Endodermal cell (in vitro differentiated cells): Measurements from ENCODE around the gene SERTAD4. TPM values are rescaled to one million over a fixed set of nuclear protein-coding genes. Genes with fewer than 3 reads are reported as not detected.

Experiments used
- DNase-seq: peaks from one replicate; pipeline ENCODE4 v3.0.0-alpha.2; 2017
- H3K27ac ChIP-seq: 2 replicates; pipeline ENCODE4 v1.5.1; 2013; ENCODE audit warnings: mild to moderate bottlenecking, low read depth, low read length, moderate library complexity
- H3K27me3 ChIP-seq: 2 replicates; pipeline ENCODE4 v1.6.1; 2013; ENCODE audit warnings: mild to moderate bottlenecking, low read length, moderate library complexity; ENCODE audit not compliant: insufficient read depth, control insufficient read depth, poor library complexity, severe bottlenecking
- H3K36me3 ChIP-seq: 2 replicates; pipeline ENCODE4 v1.7.0; 2013; ENCODE audit warnings: mild to moderate bottlenecking, low read length, moderate library complexity; ENCODE audit not compliant: control insufficient read depth, insufficient read depth
- H3K4me1 ChIP-seq: one replicate; pipeline ENCODE4 v1.7.0; 2013; ENCODE audit warnings: low read length; ENCODE audit not compliant: control insufficient read depth, insufficient read depth
- H3K4me3 ChIP-seq: 2 replicates; pipeline ENCODE4 v1.5.1; 2013; ENCODE audit warnings: mild to moderate bottlenecking, low read length, moderate library complexity
- H3K9ac ChIP-seq: 2 replicates; pipeline ENCODE4 v1.6.1; 2013; ENCODE audit warnings: mild to moderate bottlenecking, low read length, moderate library complexity; ENCODE audit not compliant: poor library complexity, severe bottlenecking; ENCODE audit errors: extremely low read depth
- H3K9me3 ChIP-seq: 2 replicates; pipeline ENCODE4 v1.6.1; 2013; ENCODE audit warnings: mild to moderate bottlenecking, low read length, moderate library complexity; ENCODE audit not compliant: control insufficient read depth
- H3K27ac Mint-ChIP-seq: 2 replicates; pipeline ENCODE4 v1.8.0; 2020; ENCODE audit warnings: mixed read lengths
- H3K27me3 Mint-ChIP-seq: 2 replicates; pipeline ENCODE4 v1.8.0; 2021; ENCODE audit warnings: mild to moderate bottlenecking, mixed read lengths; ENCODE audit not compliant: insufficient read depth
- H3K36me3 Mint-ChIP-seq: 2 replicates; pipeline ENCODE4 v1.8.0; 2020; ENCODE audit warnings: low read depth, mixed read lengths
- H3K4me1 Mint-ChIP-seq: 2 replicates; pipeline ENCODE4 v1.8.0; 2020; ENCODE audit warnings: mixed read lengths
- H3K4me3 Mint-ChIP-seq: 2 replicates; pipeline ENCODE4 v1.8.0; 2020; ENCODE audit warnings: mild to moderate bottlenecking, moderate library complexity, mixed read lengths
- H3K9me3 Mint-ChIP-seq: 2 replicates; pipeline ENCODE4 v1.8.0; 2020; ENCODE audit warnings: mild to moderate bottlenecking, mixed read lengths
- WGBS, 2 experiments: methylation state at CpG; one replicate each; pipeline versions ENCODE4 v1.1.5 to v1.1.7; 2013; ENCODE audit warnings: missing lambda C conversion rate in 2 of 2, mixed read lengths in 1 of 2; ENCODE audit not compliant: insufficient coverage in 1 of 2, insufficient read length in 1 of 2; 5-methylcytosine and 5-hydroxymethylcytosine counted together
- total RNA-seq, 2 donors: library from RNA; stranded (reverse); fragmentation: NEBNext Ultra II Directional in 1 of 2; extraction: Animal tissue kit (Norgen Biotek cat#: 25700) in 1 of 2; gene quantifications; 2 replicates in 1 of 2; 3 replicates in 1 of 2; pipeline ENCODE4 v1.2.1, GENCODE V29; 2021
- TF ChIP-seq, protein P1 (sequence below): fragments of 200-600 bp; sonication (generic); conservative IDR thresholded peaks from 2 replicates; pipeline ENCODE4 v1.5.0; 2021; ENCODE audit warnings: antibody characterized with exemption, mild to moderate bottlenecking

The SERTAD4 gene
- total RNA-seq, 2 donors from 2014 or later: 0.58 to 1.1 TPM

GRCh38 chr1:210292231-210292871, 59.8 kb downstream of the SERTAD4 start:
- Mint-ChIP-seq H3K4me3 (peak overlapping the region; percentile 59), H3K27ac (no peak overlapping the region), H3K4me1 (peaks cover 33% of the 10 kb centered on the region), H3K9me3 (no peaks in the 10 kb centered on the region), H3K27me3 (peaks cover 18% of the 10 kb centered on the region), H3K36me3 (no peaks in the 10 kb centered on the region)
- WGBS, 2 experiments: 3 to 6% methylated on average over 17 to 56 of the region's 56 CpGs
- peak overlapping the region; percentile 53 for H3K9ac ChIP-seq
- H3K4me3 ChIP-seq: peak overlapping the region; percentile 69
- TF ChIP-seq, protein P1, sequence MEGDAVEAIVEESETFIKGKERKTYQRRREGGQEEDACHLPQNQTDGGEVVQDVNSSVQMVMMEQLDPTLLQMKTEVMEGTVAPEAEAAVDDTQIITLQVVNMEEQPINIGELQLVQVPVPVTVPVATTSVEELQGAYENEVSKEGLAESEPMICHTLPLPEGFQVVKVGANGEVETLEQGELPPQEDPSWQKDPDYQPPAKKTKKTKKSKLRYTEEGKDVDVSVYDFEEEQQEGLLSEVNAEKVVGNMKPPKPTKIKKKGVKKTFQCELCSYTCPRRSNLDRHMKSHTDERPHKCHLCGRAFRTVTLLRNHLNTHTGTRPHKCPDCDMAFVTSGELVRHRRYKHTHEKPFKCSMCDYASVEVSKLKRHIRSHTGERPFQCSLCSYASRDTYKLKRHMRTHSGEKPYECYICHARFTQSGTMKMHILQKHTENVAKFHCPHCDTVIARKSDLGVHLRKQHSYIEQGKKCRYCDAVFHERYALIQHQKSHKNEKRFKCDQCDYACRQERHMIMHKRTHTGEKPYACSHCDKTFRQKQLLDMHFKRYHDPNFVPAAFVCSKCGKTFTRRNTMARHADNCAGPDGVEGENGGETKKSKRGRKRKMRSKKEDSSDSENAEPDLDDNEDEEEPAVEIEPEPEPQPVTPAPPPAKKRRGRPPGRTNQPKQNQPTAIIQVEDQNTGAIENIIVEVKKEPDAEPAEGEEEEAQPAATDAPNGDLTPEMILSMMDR: peak; percentile 76
- H3K36me3 ChIP-seq: no peaks in the 10 kb centered on the region
- peaks cover 9% of the 10 kb centered on the region for H3K27me3 ChIP-seq
- peaks cover 15% of the 10 kb centered on the region for H3K4me1 ChIP-seq
- no peaks in the 10 kb centered on the region for H3K9me3 ChIP-seq
- H3K27ac ChIP-seq: peak overlapping the region; percentile 70
- DNase-seq: peak; percentile 95

DNA sequence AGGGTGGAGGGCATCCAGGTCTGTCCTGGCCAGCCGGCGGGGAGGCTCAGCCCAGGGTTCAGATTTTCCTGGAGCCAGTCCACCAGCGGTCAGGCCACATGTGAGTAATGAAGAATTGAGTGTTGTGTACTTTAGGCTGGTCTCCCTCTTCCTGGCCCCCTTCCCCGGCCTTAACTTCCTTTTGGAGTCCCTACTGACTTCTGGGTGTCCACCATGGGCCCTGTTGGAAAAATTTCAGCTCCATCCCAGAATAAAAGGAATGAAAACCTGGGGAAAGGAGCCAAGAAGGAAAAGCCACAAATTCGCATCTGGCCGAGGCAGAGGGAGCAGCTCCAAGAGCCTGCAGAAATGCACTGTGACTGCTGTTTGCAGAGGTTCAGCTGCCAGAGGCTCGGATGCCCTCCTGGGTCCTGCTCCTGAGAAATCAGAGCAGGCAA, 60.6 kb downstream of the SERTAD4 start:
- H3K27me3 Mint-ChIP-seq: peaks cover 13% of the 10 kb centered on the region
- Histone ChIP-seq H3K4me3 (peak overlapping the region; percentile 69), H3K27me3 (peaks cover 9% of the 10 kb centered on the region), H3K9ac (no peak overlapping the region), H3K27ac (no peak overlapping the region), H3K9me3 (no peaks in the 10 kb centered on the region), H3K36me3 (no peaks in the 10 kb centered on the region), H3K4me1 (peaks cover 15% of the 10 kb centered on the region)
- H3K4me3 Mint-ChIP-seq: peak overlapping the region; percentile 59
- no peaks in the 10 kb centered on the region for H3K36me3 Mint-ChIP-seq
- no peaks in the 10 kb centered on the region for H3K9me3 Mint-ChIP-seq
- no peak overlapping the region for H3K27ac Mint-ChIP-seq
- WGBS, 2 experiments: 72 to 83% methylated on average over 2 to 7 of the region's 7 CpGs
- TF ChIP-seq, protein P1: no peak
- DNase-seq: no peak
- peaks cover 33% of the 10 kb centered on the region for H3K4me1 Mint-ChIP-seq

- peaks cover 9% of the 10 kb centered on the region for H3K27me3 ChIP-seq
- H3K27ac Mint-ChIP-seq: peak overlapping the region; percentile 59
- TF ChIP-seq, protein P1: no peak
- 53 to 64% methylated on average over 9 to 10 of the region's 10 CpGs for WGBS, 2 experiments
- H3K4me1 ChIP-seq: peaks cover 15% of the 10 kb centered on the region
- DNase-seq: peak; percentile 90
- peaks cover 13% of the 10 kb centered on the region for H3K27me3 Mint-ChIP-seq
- no peak overlapping the region for H3K9ac ChIP-seq
- no peaks in the 10 kb centered on the region for H3K9me3 Mint-ChIP-seq
- H3K4me1 Mint-ChIP-seq: peaks cover 37% of the 10 kb centered on the region
- H3K4me3 Mint-ChIP-seq: no peak overlapping the region
- no peaks in the 10 kb centered on the region for H3K36me3 ChIP-seq
- peak overlapping the region; percentile 17 for H3K4me3 ChIP-seq
- no peaks in the 10 kb centered on the region for H3K36me3 Mint-ChIP-seq
- H3K9me3 ChIP-seq: no peaks in the 10 kb centered on the region
- H3K27ac ChIP-seq: peak overlapping the region; percentile 73
Observed at GRCh38 chr1:210294999-210295745, 62.6 kb downstream of the SERTAD4 start.

Other genes starting within 250 kb of the SERTAD4 start
- 1 to 10 TPM; 6.9 to 9.8 TPM for gene HHAT, start 96.1 kb downstream of the SERTAD4 start, total RNA-seq